Pancreas (tissue), 10 donors: ENCODE data around the gene FAM161A. TPM values are rescaled to one million over a fixed set of nuclear protein-coding genes. Genes with fewer than 3 reads are reported as not detected.

ENCODE experiments used
- ATAC-seq, 4 donors: fragments of 200-7000 bp; cut with Tn5 transposase; one replicate each; pipeline versions ENCODE4 v1.8.0 to v1.9.1; 2020; ENCODE audit warnings: mild to moderate bottlenecking in 4 of 4, moderate library complexity in 4 of 4
- DNase-seq, 6 donors: peaks; one replicate each; pipeline ENCODE4 v3.0.0-alpha.2; 2020
- FAIRE-seq: peaks from 2 replicates; lab custom pipeline; 2012; peaks lifted over from hg19 to GRCh38; lab: Jason Lieb, UNC
- H3K27ac ChIP-seq, 4 donors: fragments of 200-600 bp; sonication (generic); 1 replicate in 3 of 4; 2 replicates in 1 of 4; pipeline versions ENCODE4 v1.5.0 to v1.8.0; 2020
- H3K27me3 ChIP-seq, 4 donors: fragments of 200-600 bp; one replicate each; pipeline ENCODE4 v1.8.0; 2021
- H3K36me3 ChIP-seq, 3 donors: fragments of 200-600 bp; sonication (generic) in 1 of 3; one replicate each; pipeline versions ENCODE4 v1.5.0 to v1.8.0; 2020 to 2021
- H3K4me1 ChIP-seq, 3 donors: fragments of 200-600 bp; one replicate each; pipeline ENCODE4 v1.8.0; 2021
- H3K4me3 ChIP-seq, 4 donors: fragments of 200-600 bp; sonication (generic) in 2 of 4; one replicate each; pipeline versions ENCODE4 v1.5.0 to v1.8.0; 2020 to 2021
- H3K9me3 ChIP-seq, 4 donors: fragments of 200-600 bp; one replicate each; pipeline ENCODE4 v1.8.0; 2021
- WGBS, 2 donors: extraction: QIAGEN DNeasy Blood & Tissue Kit; methylation state at CpG; one replicate each; pipeline ENCODE4 v1.1.7; 2013; 5-methylcytosine and 5-hydroxymethylcytosine counted together
- intact Hi-C, 3 donors: fragments of 100-400 bp; cut with DNase I; formaldehyde crosslinking; loops; one replicate each; pipeline versions ENCODE4 v1.11.1 to v1.14.2; 2022
- polyA plus RNA-seq, 2 donors: library from polyadenylated mRNA; stranded (reverse); fragments of 200-250 nt; gene quantifications; one replicate each; pipeline ENCODE4 v1.2.3, GENCODE V29; 2013
- total RNA-seq, 6 donors: library from RNA; stranded (reverse); fragmentation: NEBNext Ultra II Directional in 4 of 6; extraction: Animal tissue kit (Norgen Biotek cat#: 25700) in 4 of 6; gene quantifications; one replicate each; pipeline versions ENCODE4 v1.2.1 to v1.2.4, GENCODE V29; 2021 to 2023
- TF ChIP-seq, protein P1 (sequence below), 4 donors: fragments of 200-600 bp; sonication (generic) in 3 of 4; IDR thresholded peaks; one replicate each; pipeline versions ENCODE4 v1.5.0 to v1.8.0; 2021; ENCODE audit warnings: antibody characterized with exemption in 4 of 4
- donor health status: healthy with polysubstance abuse.
- donor health status: DM: no; HTN: no; CAD: no; lungs with moderate emphysema.
- donor health status: DM: no; HTN: no; CAD: no.
- donor health status: control.
- donor health status: control.
- donor health status: Bipolar disorder and iron deficiency.
- donor health status: DM: yes; HTN: yes; CAD: no.
- donor health status: DM: no; HTN: no; CAD: no.
- donor health status: DM: no; HTN: no; CAD: no.
- donor health status: DM: yes; HTN: yes; CAD: no.

The FAM161A gene, protein sequence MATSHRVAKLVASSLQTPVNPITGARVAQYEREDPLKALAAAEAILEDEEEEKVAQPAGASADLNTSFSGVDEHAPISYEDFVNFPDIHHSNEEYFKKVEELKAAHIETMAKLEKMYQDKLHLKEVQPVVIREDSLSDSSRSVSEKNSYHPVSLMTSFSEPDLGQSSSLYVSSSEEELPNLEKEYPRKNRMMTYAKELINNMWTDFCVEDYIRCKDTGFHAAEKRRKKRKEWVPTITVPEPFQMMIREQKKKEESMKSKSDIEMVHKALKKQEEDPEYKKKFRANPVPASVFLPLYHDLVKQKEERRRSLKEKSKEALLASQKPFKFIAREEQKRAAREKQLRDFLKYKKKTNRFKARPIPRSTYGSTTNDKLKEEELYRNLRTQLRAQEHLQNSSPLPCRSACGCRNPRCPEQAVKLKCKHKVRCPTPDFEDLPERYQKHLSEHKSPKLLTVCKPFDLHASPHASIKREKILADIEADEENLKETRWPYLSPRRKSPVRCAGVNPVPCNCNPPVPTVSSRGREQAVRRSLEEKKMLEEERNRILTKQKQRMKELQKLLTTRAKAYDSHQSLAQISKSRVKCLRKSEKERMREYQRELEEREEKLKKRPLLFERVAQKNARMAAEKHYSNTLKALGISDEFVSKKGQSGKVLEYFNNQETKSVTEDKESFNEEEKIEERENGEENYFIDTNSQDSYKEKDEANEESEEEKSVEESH
- total RNA-seq (1 to 10 TPM; 1.3 to 4.6 (median 2.5) TPM), polyA plus RNA-seq (1 to 10 TPM; 1.9 to 5.0 TPM)

DNA sequence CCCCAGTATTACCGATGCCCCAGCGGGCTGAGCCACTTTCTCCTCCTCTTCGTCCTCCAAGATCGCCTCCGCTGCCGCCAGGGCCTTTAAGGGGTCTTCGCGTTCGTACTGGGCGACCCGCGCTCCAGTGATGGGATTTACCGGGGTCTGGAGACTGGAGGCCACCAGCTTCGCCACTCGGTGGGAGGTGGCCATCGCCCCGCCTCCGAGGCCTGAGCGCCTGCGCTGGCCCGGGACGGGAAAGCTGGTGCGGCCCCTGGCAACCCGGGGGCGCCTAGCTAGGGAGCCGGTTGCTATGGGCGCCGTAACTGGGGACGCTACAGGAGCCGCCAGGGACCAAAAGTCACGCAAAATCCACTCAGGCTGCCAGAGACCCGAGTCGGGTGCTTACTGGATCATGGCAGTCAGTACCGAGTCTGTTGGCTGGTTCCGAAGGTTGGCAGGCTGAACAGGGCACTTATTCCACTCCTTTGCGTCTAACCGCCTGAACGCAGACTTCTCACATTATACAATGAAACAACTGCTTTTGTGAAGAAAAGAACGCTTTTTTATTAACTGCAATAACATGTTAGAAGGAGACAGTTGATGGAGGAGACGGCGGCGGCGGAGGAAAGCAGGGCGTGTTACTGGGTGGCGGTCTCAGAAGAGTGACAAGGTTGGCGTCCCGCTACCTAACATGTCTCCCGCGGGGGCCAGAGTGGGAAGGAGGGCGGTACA, at the start of gene FAM161A:
Gene FAM161A (minus strand): TSS at position 214 of the 717 bp plus-strand sequence. CDS start 19 bp downstream, at position 195.
- no peak for FAIRE-seq
- peaks cover 0 to 7% (median 4%) of the 10 kb centered on the region in 3 donors for H3K4me1 ChIP-seq
- no peaks in the 10 kb centered on the region for H3K36me3 ChIP-seq
- WGBS, 2 donors: 0% methylated on average over 50 of the region's 50 CpGs
- TF ChIP-seq, protein P1, sequence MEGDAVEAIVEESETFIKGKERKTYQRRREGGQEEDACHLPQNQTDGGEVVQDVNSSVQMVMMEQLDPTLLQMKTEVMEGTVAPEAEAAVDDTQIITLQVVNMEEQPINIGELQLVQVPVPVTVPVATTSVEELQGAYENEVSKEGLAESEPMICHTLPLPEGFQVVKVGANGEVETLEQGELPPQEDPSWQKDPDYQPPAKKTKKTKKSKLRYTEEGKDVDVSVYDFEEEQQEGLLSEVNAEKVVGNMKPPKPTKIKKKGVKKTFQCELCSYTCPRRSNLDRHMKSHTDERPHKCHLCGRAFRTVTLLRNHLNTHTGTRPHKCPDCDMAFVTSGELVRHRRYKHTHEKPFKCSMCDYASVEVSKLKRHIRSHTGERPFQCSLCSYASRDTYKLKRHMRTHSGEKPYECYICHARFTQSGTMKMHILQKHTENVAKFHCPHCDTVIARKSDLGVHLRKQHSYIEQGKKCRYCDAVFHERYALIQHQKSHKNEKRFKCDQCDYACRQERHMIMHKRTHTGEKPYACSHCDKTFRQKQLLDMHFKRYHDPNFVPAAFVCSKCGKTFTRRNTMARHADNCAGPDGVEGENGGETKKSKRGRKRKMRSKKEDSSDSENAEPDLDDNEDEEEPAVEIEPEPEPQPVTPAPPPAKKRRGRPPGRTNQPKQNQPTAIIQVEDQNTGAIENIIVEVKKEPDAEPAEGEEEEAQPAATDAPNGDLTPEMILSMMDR (IDR thresholded peaks at IDR 0.05): no peak
- no peaks in the 10 kb centered on the region for H3K27me3 ChIP-seq
- intact Hi-C loops: no loop called here
- peak; percentile 87 to 92 (median 90) for DNase-seq
- H3K27ac ChIP-seq: peak within 1 kb of the TSS; percentile 72 to 90 (median 80)
- H3K4me3 ChIP-seq: peak within 1 kb of the TSS; percentile 41 to 78 (median 62)
- H3K9me3 ChIP-seq: no peaks in the 10 kb centered on the region
- ATAC-seq: peak; percentile 86 to 96 (median 89)

DNA sequence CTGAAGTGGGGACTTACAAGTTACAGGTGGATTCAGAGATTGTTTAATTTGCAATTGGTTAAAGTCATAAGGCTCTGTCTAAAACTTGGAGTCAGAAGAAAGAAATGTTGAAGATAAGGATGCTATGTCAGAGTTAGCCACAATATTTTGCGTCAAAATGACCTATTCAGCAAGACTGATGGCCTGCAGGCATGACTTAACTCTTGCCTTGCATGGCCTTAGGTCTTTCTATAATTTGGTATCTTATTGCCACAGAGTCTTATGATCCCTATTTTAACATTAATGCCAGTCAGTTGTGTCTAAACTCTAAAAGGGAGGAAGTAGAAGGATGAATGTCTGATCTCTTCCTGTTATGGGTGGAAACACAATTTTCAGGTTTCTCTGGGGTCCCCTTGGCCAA, 46.4 kb upstream of the FAM161A start:
- no peak for ATAC-seq
- intact Hi-C loops: no loop called here

DNA sequence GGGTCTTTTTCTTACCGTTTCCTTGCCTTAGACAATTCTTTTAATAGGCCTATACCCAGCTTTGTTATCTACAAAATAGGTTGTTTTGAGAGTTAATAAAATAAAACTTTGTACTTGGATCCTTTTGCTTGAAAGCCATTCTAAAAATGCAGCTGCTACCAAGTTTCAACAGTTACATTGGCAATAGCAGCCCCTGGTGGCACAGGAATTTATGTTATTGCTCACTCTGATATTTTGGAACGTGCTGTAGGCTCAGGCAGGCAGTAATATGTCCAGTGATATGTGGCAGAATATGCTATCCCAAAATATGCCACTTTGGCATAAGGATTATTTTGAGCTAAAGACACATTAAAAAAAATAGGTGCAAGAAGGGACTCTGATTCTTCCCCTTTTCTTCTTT, 45.0 kb upstream of the FAM161A start:
- no peaks in the 10 kb centered on the region for H3K36me3 ChIP-seq
- no peak overlapping the region for H3K4me3 ChIP-seq
- no peak overlapping the region for H3K27ac ChIP-seq
- H3K9me3 ChIP-seq: no peaks in the 10 kb centered on the region
- TF ChIP-seq, protein P1 (IDR thresholded peaks at IDR 0.05): no peak
- H3K27me3 ChIP-seq: no peaks in the 10 kb centered on the region
- 13 to 19% methylated on average over 2 of the region's 2 CpGs for whole genome bisulfite sequencing, 2 donors
- no peak for FAIRE-seq
- DNase-seq: no peak
- H3K4me1 ChIP-seq: no peaks in the 10 kb centered on the region
- ATAC-seq: peak in 3 of 4 donors; percentile 47 to 74 (median 64)
- intact Hi-C loops: no loop called here

More for the DNA sequence above, 46.4 kb upstream of the FAM161A start:
- no peaks in the 10 kb centered on the region for H3K36me3 ChIP-seq
- H3K27ac ChIP-seq: no peak overlapping the region
- TF ChIP-seq, protein P1 (IDR thresholded peaks at IDR 0.05): no peak
- no peak for DNase-seq
- peaks cover 0 to 5% (median 0%) of the 10 kb centered on the region in 3 donors for H3K4me1 ChIP-seq
- H3K9me3 ChIP-seq: no peaks in the 10 kb centered on the region
- no peak for FAIRE-seq
- no peak overlapping the region for H3K4me3 ChIP-seq
- WGBS, 2 donors: 54 to 69% methylated on average over 1 of the region's 1 CpG
- no peaks in the 10 kb centered on the region for H3K27me3 ChIP-seq

DNA sequence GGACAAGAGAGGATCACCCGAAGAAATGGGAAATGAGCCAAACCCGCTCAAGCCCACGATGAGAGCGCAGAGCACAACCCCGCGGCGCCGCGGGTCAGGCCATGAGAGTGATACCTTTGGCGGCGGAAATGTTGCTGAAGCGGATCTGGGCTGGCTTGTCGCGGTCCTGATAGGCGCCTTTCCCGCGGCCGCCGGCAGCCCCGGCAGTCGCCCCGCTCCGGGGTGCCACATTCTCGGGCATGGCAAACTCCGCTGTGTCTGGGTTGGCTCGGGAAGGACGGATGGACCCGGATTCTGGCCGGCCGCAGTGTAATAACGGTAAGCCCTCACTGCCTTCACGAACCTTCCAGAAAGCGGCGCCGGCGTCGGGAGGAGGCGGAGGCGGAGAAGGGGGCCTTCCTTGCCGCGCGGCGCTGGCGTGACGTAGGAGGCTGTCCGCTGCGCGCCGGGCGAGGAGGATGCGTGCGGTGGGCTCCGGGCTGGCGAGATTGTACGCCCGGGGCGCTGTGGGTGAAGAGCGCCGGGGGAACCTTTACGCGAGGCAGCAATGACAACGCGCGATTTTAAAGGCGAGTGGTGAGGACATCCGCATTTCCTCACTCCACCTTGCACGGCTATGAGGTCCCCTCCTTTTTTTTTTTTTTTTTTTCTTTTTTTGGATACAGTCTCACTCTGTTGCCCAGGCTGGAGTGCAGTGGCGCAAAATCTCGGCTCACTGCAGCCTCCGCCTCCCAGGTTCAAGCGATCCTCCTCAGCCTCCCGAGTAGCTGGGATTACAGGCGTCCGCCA, 34.6 kb upstream of the FAM161A start, which contains the start of gene CCT4:
Gene CCT4 (minus strand): TSS at position 390 of the 789 bp plus-strand sequence. CDS start 149 bp downstream, at position 241.
- ATAC-seq: peak; percentile 93 to 96 (median 94)
- Histone ChIP-seq H3K36me3 (peaks cover 2 to 9% (median 9%) of the 10 kb centered on the region in 3 donors), H3K27me3 (no peaks in the 10 kb centered on the region), H3K4me1 (peaks cover 5 to 14% (median 5%) of the 10 kb centered on the region in 3 donors), H3K9me3 (no peaks in the 10 kb centered on the region), H3K4me3 (peak within 1 kb of the TSS; percentile 64 to 94 (median 82)), H3K27ac (peak within 1 kb of the TSS; percentile 96 to 99 (median 98))
- TF ChIP-seq, protein P1 (IDR thresholded peaks at IDR 0.05): no peak
- intact Hi-C loops: no loop called here
- peak; percentile 81 to 97 (median 90) for DNase-seq
- 1% methylated on average over 66 to 74 of the region's 74 CpGs for WGBS, 2 donors
- FAIRE-seq: no peak
